HG02884 (cell line): Measurements from ENCODE around the gene TJP2.

Experiments used
- ATAC-seq: cut with Tn5 transposase; IDR thresholded peaks from one replicate; pipeline ENCODE4 v1.9.1; 2021; ENCODE audit warnings: mild to moderate bottlenecking, moderate library complexity; ENCODE audit not compliant: unreplicated experiment

TJP2 gene

DNA sequence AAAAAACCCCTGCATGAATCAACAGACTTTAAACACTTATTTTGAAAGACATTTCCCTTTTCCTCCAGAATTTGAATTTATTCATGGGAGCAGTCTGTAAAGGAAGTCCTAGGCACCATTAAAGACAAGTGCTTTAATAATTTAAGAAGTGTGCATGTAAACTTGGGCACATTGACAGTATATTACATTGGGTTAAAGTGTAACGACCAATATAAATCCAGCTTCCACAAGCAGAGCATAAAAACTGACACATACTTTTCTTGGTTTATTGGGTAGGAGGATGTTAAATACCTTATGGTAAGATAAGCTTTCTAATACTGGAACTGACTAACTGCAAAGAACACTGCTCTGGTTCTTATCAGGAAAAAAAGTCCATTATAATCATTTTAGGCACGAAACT lies 149.8 kb downstream of the TJP2 start:
- no peak for ATAC-seq
